GM18508 (cell line): ENCODE data around the gene CDK2.

Experiments
- ATAC-seq: cut with Tn5 transposase; IDR thresholded peaks from one replicate; pipeline ENCODE4 v1.9.1; 2021; ENCODE audit warnings: moderate number of reproducible peaks; ENCODE audit not compliant: insufficient read depth, unreplicated experiment

The CDK2 gene

DNA sequence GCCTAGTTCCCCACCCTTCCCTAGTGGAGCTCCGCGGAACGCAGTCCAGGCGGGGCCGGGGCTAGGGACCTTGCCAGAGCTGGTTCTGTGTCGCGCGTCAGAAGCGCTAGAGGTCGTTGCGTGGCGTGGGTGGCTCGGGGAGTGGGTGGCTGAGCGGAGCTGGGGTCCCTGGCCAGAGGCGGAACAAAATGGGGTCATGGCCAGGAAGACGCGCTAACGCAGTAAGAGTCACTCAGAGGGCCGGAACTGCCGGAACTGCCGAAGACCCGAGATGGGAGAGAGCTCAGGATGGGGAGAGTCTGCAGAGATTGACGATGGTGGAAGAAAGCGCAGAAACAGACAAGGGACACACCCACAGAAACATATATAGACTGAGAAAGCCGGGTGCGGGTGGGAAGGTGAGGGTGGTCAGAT lies 30.9 kb upstream of the CDK2 start:
- no peak for ATAC-seq

DNA sequence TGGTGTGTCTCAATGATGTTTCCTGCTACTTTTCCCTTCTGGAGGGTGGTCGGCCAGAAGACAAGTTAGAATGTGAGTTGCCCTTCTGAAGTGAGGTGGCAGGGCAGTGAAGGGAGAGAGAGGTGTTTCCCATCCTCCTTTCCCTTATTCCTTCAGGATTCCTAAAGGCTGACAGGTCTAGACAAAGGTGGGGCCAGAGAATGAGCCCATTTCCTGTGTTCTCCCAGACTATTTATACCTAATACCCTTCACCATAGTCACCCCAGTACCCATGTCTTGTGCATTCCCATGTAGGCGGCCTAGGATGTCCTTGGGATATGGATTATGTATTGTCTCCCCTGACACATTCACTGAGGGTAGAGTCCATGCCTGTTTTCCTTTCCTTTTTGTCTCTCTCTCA lies 28.6 kb upstream of the CDK2 start:
- no peak for ATAC-seq

DNA sequence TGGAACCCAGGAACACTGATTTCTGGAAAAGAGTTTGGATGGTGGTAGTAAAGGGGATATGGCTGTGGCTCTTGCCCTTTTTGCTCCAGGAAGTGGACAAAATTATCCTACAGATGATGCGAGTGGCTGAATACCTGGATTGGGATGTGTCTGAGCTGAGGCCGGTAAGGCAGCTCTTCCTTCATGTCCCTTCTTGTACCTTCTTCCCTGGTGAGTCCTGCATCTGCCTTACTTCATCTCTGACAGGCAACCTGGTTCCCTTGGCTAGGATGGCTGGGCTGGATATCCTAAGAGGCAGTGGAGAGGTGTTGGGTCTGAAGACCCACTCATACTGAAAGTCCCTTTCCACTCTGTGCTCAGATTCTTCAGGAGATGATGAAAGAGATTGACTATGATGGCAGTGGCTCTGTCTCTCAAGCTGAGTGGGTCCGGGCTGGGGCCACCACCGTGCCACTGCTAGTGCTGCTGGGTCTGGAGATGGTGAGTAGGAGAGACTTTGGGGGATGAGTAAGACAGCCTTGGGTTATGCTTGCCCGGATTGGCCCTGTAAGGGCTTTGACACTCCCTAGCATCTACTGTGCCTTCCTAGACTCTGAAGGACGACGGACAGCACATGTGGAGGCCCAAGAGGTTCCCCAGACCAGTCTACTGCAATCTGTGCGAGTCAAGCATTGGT lies 27.7 kb upstream of the CDK2 start:
- no peak for ATAC-seq

DNA sequence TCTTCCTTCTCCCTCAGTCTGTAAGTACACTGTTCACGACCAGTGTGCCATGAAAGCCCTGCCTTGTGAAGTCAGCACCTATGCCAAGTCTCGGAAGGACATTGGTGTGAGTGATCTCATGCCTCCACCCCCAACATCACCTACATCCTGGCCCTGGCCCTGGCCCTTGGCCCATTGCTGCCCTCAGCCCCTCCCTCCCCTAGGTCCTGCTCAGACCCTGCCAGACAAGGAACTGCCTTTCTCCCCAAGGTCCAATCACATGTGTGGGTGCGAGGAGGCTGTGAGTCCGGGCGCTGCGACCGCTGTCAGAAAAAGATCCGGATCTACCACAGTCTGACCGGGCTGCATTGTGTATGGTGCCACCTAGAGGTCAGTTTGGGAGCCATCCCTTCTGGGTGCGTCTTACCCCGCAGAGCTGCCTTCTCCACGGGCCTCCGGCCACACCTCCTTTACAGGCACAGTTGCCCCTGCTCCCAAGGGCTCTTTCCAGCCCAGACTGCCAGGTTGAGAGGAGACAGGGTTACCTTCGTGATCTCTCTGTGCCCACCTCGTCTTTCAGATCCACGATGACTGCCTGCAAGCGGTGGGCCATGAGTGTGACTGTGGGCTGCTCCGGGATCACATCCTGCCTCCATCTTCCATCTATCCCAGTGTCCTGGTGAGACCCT lies 26.4 kb upstream of the CDK2 start:
- peak; percentile 82 for ATAC-seq

DNA sequence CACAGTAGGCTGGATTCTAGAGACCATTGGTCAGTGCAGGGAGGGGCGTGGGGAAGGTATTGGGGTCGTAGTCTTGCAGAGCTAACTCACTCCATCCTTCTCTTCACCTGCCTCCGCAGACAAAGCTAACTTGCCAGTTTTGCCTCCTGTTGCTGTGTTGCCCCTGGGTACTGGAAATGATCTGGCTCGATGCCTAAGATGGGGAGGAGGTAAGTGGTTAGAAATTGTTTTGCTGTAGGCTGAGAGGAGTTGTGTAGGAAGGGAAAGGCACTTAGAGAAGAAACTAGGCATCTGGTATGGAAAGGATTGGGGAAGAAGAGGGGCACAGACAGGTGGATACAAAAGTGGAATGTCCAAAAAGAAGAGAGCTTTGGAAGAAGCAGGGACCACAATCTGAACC lies 24.6 kb upstream of the CDK2 start:
- no peak for ATAC-seq

DNA sequence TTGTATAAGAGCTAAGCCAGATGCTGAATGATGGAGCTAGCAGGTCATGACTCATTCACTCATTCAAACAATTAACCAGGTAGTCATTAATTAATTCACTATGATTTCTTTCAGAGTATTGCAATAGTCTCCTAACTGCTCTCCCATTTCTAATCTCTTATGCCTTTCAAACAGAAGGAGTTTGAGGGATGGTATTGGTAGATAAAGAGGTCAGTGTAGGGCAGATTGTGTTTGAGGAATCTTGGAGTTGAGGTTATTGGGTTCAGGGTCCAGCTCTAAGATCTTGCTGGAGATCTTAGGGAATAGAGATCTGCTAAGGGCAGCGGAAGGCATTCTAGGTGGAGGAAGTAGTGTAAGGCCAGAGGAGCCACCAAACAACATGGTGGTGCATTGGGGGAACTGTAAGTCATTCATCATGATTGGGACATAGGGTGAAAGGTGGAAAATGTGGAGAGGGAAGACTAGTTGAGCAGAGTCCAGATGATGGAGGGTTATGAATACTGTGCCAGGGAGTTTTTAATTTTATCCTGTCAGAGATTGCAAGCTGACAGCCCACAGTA lies 24.0 kb upstream of the CDK2 start:
- no peak for ATAC-seq

DNA sequence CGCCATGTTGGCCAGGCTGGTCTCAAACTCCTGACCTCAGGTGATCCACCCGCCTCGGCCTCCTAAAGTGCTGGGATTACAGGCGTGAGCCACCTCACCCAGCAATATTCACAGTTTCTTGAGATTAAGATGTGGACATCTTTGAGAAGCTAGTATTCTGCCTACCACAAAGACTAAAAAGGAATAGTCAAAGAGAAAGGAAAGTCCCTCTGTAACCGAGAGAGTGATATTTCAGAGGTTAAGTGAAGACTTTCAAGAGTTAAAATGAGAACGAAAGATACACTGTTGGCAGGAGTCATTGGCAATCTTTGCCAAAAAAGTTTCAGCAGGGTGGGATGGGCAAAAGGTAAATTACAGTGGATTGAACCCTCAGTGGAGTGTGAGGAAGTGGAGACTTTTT lies 20.1 kb upstream of the CDK2 start:
- no peak for ATAC-seq

GRCh38 chr12:55955344-55955743 lies 11.3 kb upstream of the CDK2 start:
- ATAC-seq: no peak

GRCh38 chr12:55955800-55956508 lies 10.7 kb upstream of the CDK2 start:
- ATAC-seq: no peak

DNA sequence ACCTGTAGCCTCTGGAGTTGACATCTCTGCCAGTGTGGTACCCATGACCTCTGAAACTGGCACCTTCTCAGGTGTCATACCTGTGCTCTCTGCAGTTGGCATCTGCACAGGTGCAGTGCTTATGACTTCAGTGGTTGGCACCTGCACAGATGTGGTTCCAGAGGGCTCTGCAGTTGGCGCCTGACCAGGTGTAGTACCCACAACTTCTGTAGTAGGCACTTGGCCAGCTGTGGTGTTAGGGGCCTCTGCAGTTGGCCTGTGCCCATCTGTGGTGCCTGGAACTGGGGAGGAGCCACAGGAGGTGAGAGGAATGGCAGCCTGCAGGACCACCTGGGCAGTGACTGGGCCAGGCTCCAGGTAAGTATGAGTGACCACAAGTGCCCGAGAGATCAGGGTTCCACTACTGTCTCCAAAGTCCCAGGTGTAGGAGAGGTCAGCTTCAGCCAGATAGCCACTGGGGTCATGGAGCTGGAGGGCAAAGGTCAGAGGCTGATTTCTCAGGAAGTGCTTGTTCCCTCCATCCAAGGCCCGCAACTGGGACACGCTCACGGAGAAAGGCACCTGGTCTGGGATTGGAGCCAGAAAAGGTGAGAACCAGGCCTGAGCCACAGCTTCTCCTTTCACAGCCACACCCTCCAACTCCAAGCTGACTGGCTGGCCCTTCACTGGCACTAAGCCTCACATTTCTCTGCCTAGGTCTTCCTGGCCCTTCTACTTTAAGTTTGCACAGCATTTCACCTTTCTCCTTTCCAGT lies 9.3 kb upstream of the CDK2 start:
- ATAC-seq: no peak

DNA sequence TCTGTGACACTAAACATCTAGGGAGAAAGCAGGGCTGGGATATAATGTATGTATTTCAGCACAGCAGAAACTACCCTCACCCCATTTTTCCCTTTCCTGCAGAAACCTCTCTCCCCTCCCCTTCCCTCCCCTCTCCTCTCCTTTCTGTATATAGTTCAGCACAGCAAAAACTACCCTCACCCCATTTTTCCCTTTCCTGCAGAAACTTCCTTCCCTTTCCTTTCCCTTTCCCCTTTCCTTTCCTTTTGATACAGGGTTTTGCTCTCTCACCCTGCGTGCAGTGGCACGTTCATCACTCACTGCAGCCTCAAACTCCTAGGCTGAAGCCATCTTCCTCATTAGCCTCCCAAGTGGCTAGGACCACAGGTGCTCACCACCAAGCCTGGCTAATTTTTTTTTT lies 2.9 kb upstream of the CDK2 start:
- no peak for ATAC-seq

- no peak for ATAC-seq
Measured at GRCh38 chr12:55965240-55965639, 1.4 kb upstream of the CDK2 start.

GRCh38 chr12:55965941-55966407 lies 656 bp upstream of the CDK2 start, which contains the start of gene PMEL:
PMEL (minus strand) TSS chr12:55966042; CDS start chr12:55966011, 31 bp downstream.
- no peak for ATAC-seq

DNA sequence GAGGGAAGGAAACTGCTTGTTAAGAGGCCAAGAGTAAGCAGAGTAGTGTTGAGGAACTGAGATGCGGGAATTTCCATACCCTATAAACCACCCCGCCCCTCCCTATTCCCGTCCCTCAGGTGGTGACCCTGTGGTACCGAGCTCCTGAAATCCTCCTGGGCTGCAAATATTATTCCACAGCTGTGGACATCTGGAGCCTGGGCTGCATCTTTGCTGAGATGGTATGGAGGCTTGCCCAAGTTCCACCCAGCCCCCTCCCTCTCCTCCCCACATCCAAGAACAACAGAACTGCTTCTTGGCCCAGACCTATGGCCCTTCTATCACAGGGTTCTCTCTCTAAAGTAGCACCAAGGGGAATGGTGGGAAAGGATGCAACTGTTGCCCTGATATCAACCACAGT lies 2.7 kb downstream of the CDK2 start:
- no peak for ATAC-seq

DNA sequence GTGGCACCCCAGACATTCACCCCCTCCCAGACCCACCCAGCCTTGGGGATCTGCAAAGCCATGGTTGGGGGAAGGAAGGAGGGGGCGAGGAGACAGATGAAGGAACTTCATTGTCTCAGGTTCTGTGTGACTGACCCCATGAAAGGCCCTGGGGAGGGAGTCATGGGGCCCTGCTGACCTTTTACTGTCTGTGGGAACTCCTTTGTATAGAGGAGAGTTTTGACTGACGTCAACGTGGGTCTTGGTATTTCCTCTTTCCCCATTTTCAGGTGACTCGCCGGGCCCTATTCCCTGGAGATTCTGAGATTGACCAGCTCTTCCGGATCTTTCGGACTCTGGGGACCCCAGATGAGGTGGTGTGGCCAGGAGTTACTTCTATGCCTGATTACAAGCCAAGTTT lies 4.1 kb downstream of the CDK2 start:
- no peak for ATAC-seq

DNA sequence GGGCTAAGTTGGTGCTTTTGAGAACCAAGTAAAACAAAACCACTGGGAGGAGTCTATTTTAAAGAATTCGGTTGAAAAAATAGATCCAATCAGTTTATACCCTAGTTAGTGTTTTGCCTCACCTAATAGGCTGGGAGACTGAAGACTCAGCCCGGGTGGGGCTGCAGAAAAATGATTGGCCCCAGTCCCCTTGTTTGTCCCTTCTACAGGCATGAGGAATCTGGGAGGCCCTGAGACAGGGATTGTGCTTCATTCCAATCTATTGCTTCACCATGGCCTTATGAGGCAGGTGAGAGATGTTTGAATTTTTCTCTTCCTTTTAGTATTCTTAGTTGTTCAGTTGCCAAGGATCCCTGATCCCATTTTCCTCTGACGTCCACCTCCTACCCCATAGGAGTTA lies 5.4 kb downstream of the CDK2 start:
- no peak for ATAC-seq

- no peak for ATAC-seq
Measured at GRCh38 chr12:55972456-55972855, 5.8 kb downstream of the CDK2 start.

DNA sequence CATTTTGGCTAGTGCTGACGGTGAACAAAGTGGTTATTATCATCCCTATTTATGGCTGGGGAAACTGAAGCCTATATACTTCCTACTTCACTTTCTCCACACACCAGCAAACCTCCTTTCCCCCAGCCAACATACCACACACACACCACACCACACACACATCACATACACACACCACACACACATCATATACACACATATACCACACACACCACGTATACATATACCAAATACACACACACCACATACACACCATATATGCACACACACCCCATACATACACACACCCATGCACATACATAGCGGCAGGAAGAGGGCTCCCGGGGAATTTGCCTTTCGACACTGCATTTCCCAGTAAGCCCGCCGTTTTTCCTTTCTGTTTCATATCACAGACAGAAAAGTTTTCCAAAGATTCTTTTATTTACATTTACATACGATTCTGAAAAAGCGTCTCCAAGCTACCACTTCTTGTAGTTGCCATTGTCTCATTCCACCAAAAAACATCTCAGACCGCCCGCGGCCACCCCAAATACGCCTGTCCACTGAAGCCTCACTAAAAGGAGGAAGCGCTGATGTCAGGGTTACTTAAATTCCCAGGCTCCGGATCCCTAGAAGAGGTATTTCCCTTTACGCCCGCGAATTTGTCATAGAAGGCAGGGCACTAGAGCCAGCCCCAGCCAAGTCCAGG lies 6.4 kb downstream of the CDK2 start:
- ATAC-seq: no peak

DNA sequence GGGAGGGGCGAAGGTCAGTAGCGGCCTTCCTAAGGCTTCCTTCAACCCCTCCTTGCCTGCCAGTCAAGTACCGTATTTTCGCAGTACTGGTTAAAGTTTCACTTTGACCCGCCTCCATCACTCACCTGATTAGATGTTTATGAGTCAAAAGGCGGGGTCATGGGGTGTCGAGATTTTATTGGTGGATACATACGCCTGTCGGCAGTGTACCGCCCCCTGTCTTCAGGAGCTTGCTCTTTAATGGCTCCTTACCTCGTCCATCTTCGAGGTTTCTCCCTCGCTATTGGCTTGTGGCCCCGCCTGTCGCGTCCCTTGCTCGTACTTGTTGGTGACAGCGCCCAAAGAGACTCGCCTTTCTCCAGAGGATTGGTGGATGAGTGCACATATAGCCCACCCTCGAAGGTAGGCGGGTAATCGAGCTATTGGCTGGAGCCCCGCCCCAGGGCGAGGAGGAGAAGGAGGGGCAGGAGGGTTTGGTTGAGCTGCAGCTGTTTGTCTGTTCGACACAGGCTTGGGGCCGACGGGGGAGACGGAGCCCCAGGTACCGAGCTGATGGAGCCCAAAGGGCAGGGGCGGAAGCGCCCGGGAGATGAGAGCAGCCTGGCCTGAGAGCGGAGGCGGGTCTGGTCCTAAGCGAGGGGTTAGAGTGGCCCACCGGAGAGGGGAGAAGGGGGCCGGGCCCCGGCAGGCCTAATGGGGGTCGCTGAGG lies 7.1 kb downstream of the CDK2 start, which contains the start of gene RAB5B:
TSS of gene RAB5B (plus strand) at position 480 of the 709 bp plus-strand sequence. CDS start 12,883 bp downstream, outside the sequence.
- peak; percentile 85 for ATAC-seq
